ENCODE data around the gene MSN. TPM values are rescaled to one million over a fixed set of nuclear protein-coding genes. Genes with fewer than 3 reads are reported as not detected.

The MSN gene
- total RNA-seq, 1 donor from 2014 or later = 476 TPM

- intact Hi-C loops (cut with micrococcal nuclease) = no loop called here
Measured at GRCh38 chrX:65679071-65679540, 11.7 kb downstream of the MSN start.

GRCh38 chrX:65681810-65682209 is 14.4 kb downstream of the MSN start:
- Mint-ChIP-seq H3K27me3 (ENCODE audit: low read depth) (no peaks in the 10 kb centered on the region), H3K4me3 (ENCODE audit: low read depth) (no peak overlapping the region), H3K4me1 (ENCODE audit: low read depth) (peaks cover 59% of the 10 kb centered on the region), H3K9me3 (no peaks in the 10 kb centered on the region), H3K27ac (no peak overlapping the region), H3K36me3 (ENCODE audit: low read depth) (peaks cover 58% of the 10 kb centered on the region)
- intact Hi-C loops (cut with micrococcal nuclease) = no loop called here
- DNase-seq (ENCODE audit: low spot score) = no peak

More at GRCh38 chrX:65679071-65679540, 11.7 kb downstream of the MSN start:
- Mint-ChIP-seq H3K36me3 (ENCODE audit: low read depth) (peaks cover 67% of the 10 kb centered on the region), H3K27me3 (ENCODE audit: low read depth) (no peaks in the 10 kb centered on the region), H3K4me3 (ENCODE audit: low read depth) (no peak overlapping the region), H3K27ac (peak overlapping the region; percentile 67), H3K9me3 (no peaks in the 10 kb centered on the region), H3K4me1 (ENCODE audit: low read depth) (peaks cover 61% of the 10 kb centered on the region)
- no peak for DNase-seq (ENCODE audit: low spot score)

GRCh38 chrX:65685112-65685511 is 17.7 kb downstream of the MSN start:
- Mint-ChIP-seq H3K9me3 (no peaks in the 10 kb centered on the region), H3K27ac (peak overlapping the region; percentile 72), H3K27me3 (ENCODE audit: low read depth) (no peaks in the 10 kb centered on the region), H3K36me3 (ENCODE audit: low read depth) (peaks cover 54% of the 10 kb centered on the region), H3K4me3 (ENCODE audit: low read depth) (peak overlapping the region; percentile 5), H3K4me1 (ENCODE audit: low read depth) (peaks cover 67% of the 10 kb centered on the region)
- intact Hi-C loops (cut with micrococcal nuclease) = loop anchor here (5.0 kb wide), 1 partner anchor 37 kb away; no protein-coding TSS in a partner anchor
- DNase-seq (ENCODE audit: low spot score) = no peak

GRCh38 chrX:65686236-65686635 is 18.8 kb downstream of the MSN start:
- Mint-ChIP-seq H3K4me3 (ENCODE audit: low read depth) (no peak overlapping the region), H3K4me1 (ENCODE audit: low read depth) (peaks cover 67% of the 10 kb centered on the region), H3K27me3 (ENCODE audit: low read depth) (no peaks in the 10 kb centered on the region), H3K36me3 (ENCODE audit: low read depth) (peaks cover 54% of the 10 kb centered on the region), H3K9me3 (no peaks in the 10 kb centered on the region), H3K27ac (peak overlapping the region; percentile 90)
- no peak for DNase-seq (ENCODE audit: low spot score)
- intact Hi-C loops (cut with micrococcal nuclease) = loop anchor here (5.0 kb wide), 1 partner anchor 36 kb away; no protein-coding TSS in a partner anchor

GRCh38 chrX:65687367-65687766 is 19.9 kb downstream of the MSN start:
- intact Hi-C loops (cut with micrococcal nuclease) = loop anchor here (5.0 kb wide), 1 partner anchor 35 kb away; no protein-coding TSS in a partner anchor
- H3K27me3 Mint-ChIP-seq (ENCODE audit: low read depth) = no peaks in the 10 kb centered on the region
- H3K27ac Mint-ChIP-seq = peak overlapping the region; percentile 90
- peaks cover 53% of the 10 kb centered on the region for H3K36me3 Mint-ChIP-seq (ENCODE audit: low read depth)
- no peak for DNase-seq (ENCODE audit: low spot score)
- no peak overlapping the region for H3K4me3 Mint-ChIP-seq (ENCODE audit: low read depth)
- no peaks in the 10 kb centered on the region for H3K9me3 Mint-ChIP-seq
- H3K4me1 Mint-ChIP-seq (ENCODE audit: low read depth) = peaks cover 65% of the 10 kb centered on the region

GRCh38 chrX:65688403-65688871 is 21.0 kb downstream of the MSN start:
- Mint-ChIP-seq H3K9me3 (no peaks in the 10 kb centered on the region), H3K4me3 (ENCODE audit: low read depth) (peak overlapping the region; percentile 26), H3K4me1 (ENCODE audit: low read depth) (peaks cover 65% of the 10 kb centered on the region)

GRCh38 chrX:65689377-65689776 is 21.9 kb downstream of the MSN start:
- DNase-seq (ENCODE audit: low spot score) = no peak
- Mint-ChIP-seq H3K4me1 (ENCODE audit: low read depth) (peaks cover 66% of the 10 kb centered on the region), H3K9me3 (no peaks in the 10 kb centered on the region), H3K27me3 (ENCODE audit: low read depth) (no peaks in the 10 kb centered on the region), H3K27ac (peak overlapping the region; percentile 69), H3K4me3 (ENCODE audit: low read depth) (no peak overlapping the region), H3K36me3 (ENCODE audit: low read depth) (peaks cover 51% of the 10 kb centered on the region)
- intact Hi-C loops (cut with micrococcal nuclease) = loop anchor here (2.0 to 5.0 kb wide), 2 partner anchors 15 to 33 kb away; no protein-coding TSS in a partner anchor

More at GRCh38 chrX:65688403-65688871, 21.0 kb downstream of the MSN start:
- Mint-ChIP-seq H3K27me3 (ENCODE audit: low read depth) (no peaks in the 10 kb centered on the region), H3K27ac (peak overlapping the region; percentile 68), H3K36me3 (ENCODE audit: low read depth) (peaks cover 51% of the 10 kb centered on the region)
- no peak for DNase-seq (ENCODE audit: low spot score)
- intact Hi-C loops (cut with micrococcal nuclease) = loop anchor here (2.0 to 5.0 kb wide), 2 partner anchors 14 to 34 kb away; no protein-coding TSS in a partner anchor

GRCh38 chrX:65690057-65690855 is 22.8 kb downstream of the MSN start:
- DNase-seq (ENCODE audit: low spot score) = no peak
- Mint-ChIP-seq H3K4me3 (ENCODE audit: low read depth) (no peak overlapping the region), H3K36me3 (ENCODE audit: low read depth) (peaks cover 49% of the 10 kb centered on the region), H3K4me1 (ENCODE audit: low read depth) (peaks cover 69% of the 10 kb centered on the region), H3K9me3 (no peaks in the 10 kb centered on the region), H3K27ac (peak overlapping the region; percentile 69), H3K27me3 (ENCODE audit: low read depth) (no peaks in the 10 kb centered on the region)
- intact Hi-C loops (cut with micrococcal nuclease) = no loop called here

- H3K4me1 Mint-ChIP-seq (ENCODE audit: low read depth) = peaks cover 64% of the 10 kb centered on the region
- H3K36me3 Mint-ChIP-seq (ENCODE audit: low read depth) = peaks cover 45% of the 10 kb centered on the region
- H3K27me3 Mint-ChIP-seq (ENCODE audit: low read depth) = no peaks in the 10 kb centered on the region
- no peaks in the 10 kb centered on the region for H3K9me3 Mint-ChIP-seq
- no peak for DNase-seq (ENCODE audit: low spot score)
- peak overlapping the region; percentile 70 for H3K4me3 Mint-ChIP-seq (ENCODE audit: low read depth)
- peak overlapping the region; percentile 94 for H3K27ac Mint-ChIP-seq
- intact Hi-C loops (cut with micrococcal nuclease) = loop anchor here (2.0 kb wide), 1 partner anchor 21 kb away; no protein-coding TSS in a partner anchor
Measured at GRCh38 chrX:65695849-65696449, 28.5 kb downstream of the MSN start.

- Mint-ChIP-seq H3K4me3 (ENCODE audit: low read depth) (peak overlapping the region; percentile 70), H3K4me1 (ENCODE audit: low read depth) (peaks cover 70% of the 10 kb centered on the region), H3K27ac (peak overlapping the region; percentile 94), H3K27me3 (ENCODE audit: low read depth) (no peaks in the 10 kb centered on the region), H3K36me3 (ENCODE audit: low read depth) (peaks cover 51% of the 10 kb centered on the region), H3K9me3 (no peaks in the 10 kb centered on the region)
- no peak for DNase-seq (ENCODE audit: low spot score)
- intact Hi-C loops (cut with micrococcal nuclease) = loop anchor here (2.0 kb wide), 1 partner anchor 22 kb away; no protein-coding TSS in a partner anchor
Measured at GRCh38 chrX:65696613-65697012, 29.2 kb downstream of the MSN start.

GRCh38 chrX:65697211-65697641 is 29.8 kb downstream of the MSN start:
- Mint-ChIP-seq H3K27ac (peak overlapping the region; percentile 94), H3K4me3 (ENCODE audit: low read depth) (peak overlapping the region; percentile 72), H3K9me3 (no peaks in the 10 kb centered on the region), H3K36me3 (ENCODE audit: low read depth) (peaks cover 51% of the 10 kb centered on the region), H3K27me3 (ENCODE audit: low read depth) (no peaks in the 10 kb centered on the region), H3K4me1 (ENCODE audit: low read depth) (peaks cover 68% of the 10 kb centered on the region)
- intact Hi-C loops (cut with micrococcal nuclease) = loop anchor here (2.0 kb wide), 1 partner anchor 22 kb away; no protein-coding TSS in a partner anchor
- DNase-seq (ENCODE audit: low spot score) = no peak

- intact Hi-C loops (cut with micrococcal nuclease) = loop anchor here (1.0 to 2.0 kb wide), 4 partner anchors 8 to 102 kb away; no protein-coding TSS in a partner anchor
- Mint-ChIP-seq H3K36me3 (ENCODE audit: low read depth) (peaks cover 52% of the 10 kb centered on the region), H3K4me1 (ENCODE audit: low read depth) (peaks cover 71% of the 10 kb centered on the region), H3K27ac (peak overlapping the region; percentile 94), H3K4me3 (ENCODE audit: low read depth) (peak overlapping the region; percentile 45), H3K27me3 (ENCODE audit: low read depth) (no peaks in the 10 kb centered on the region), H3K9me3 (no peaks in the 10 kb centered on the region)
- DNase-seq (ENCODE audit: low spot score) = peak; percentile 64
Measured at GRCh38 chrX:65697915-65698796, 30.7 kb downstream of the MSN start.

Data from activated T-helper 2 cell treated with anti-CD3 and anti-CD28 coated beads, Interferon-gamma antibody, Interleukin-2, Interleukin-4, amounts not matched to agents 10 μg/mL and 5 μg/mL and 100 μg/mL, durations not matched to agents 14 hours and 24 hours and 36 hours (primary cell).